ENCODE results near the gene BCO1. TPM values are rescaled to one million over a fixed set of nuclear protein-coding genes. Genes with fewer than 3 reads are reported as not detected.

The BCO1 gene
- not detected for total RNA-seq

GRCh38 chr16:81238296-81239011 is at the start of gene BCO1:
BCO1 (plus strand) TSS chr16:81238689; CDS start chr16:81238909, 220 bp downstream.

GRCh38 chr16:81314603-81315270 is 76.2 kb downstream of the BCO1 start, which contains the start of gene GAN:
GAN (plus strand) TSS chr16:81314962; CDS start chr16:81315114, 152 bp downstream.

Other genes with a start within 250 kb of the BCO1 start
- 10 to 100 TPM; 63.0 to 70.1 TPM for gene CMC2, start 231.8 kb upstream of the BCO1 start, total RNA-seq
- gene CENPN, start 231.5 kb upstream of the BCO1 start, total RNA-seq = 10 to 100 TPM; 50.9 to 52.7 TPM
- gene ATMIN, start 202.8 kb upstream of the BCO1 start, total RNA-seq = 10 to 100 TPM; 32.3 to 32.5 TPM
- gene C16orf46, start 161.5 kb upstream of the BCO1 start, total RNA-seq = under 1 TPM; 0.63 to 0.71 TPM
- 1 to 10 TPM; 7.1 to 7.2 TPM for gene GCSH, start 142.3 kb upstream of the BCO1 start, total RNA-seq
- 1 to 10 TPM; 6.9 to 7.1 TPM for gene GAN, start 76.3 kb downstream of the BCO1 start, total RNA-seq
- gene CMIP, start 206.1 kb downstream of the BCO1 start, total RNA-seq = 10 to 100 TPM; 36.6 to 37.1 TPM

Data from activated naive CD4-positive, alpha-beta T cell treated with anti-CD3 and anti-CD28 coated beads, Interleukin-2, amount 10 ng/mL, durations not matched to agents 5 hours and 36 hours (primary cell).